Muscle of leg (tissue), 16 donors: ENCODE measurements around the gene ZNF326. TPM values are rescaled to one million over a fixed set of nuclear protein-coding genes. Genes with fewer than 3 reads are reported as not detected.

Experiments used
- DNase-seq: peaks from one replicate; pipeline ENCODE4 v3.0.0; 2013
- H3K27ac ChIP-seq: one replicate; pipeline ENCODE4 v1.5.1; 2013; ENCODE audit warnings: mild to moderate bottlenecking, low read length, control low read depth
- H3K27me3 ChIP-seq: one replicate; pipeline ENCODE4 v1.6.1; 2013; ENCODE audit warnings: low read length; ENCODE audit not compliant: control insufficient read depth, insufficient read depth
- H3K36me3 ChIP-seq: one replicate; pipeline ENCODE4 v1.6.1; 2013; ENCODE audit warnings: low read length; ENCODE audit not compliant: control insufficient read depth, insufficient read depth
- H3K4me1 ChIP-seq: one replicate; pipeline ENCODE4 v1.6.1; 2013; ENCODE audit warnings: low read length; ENCODE audit not compliant: control insufficient read depth, insufficient read depth
- H3K4me3 ChIP-seq: one replicate; pipeline ENCODE4 v1.5.1; 2013; ENCODE audit warnings: low read length, control low read depth
- H3K9me3 ChIP-seq: replicated peaks from 2 replicates; pipeline ENCODE4 v1.6.1; 2013; ENCODE audit warnings: low read depth, low read length; ENCODE audit not compliant: control insufficient read depth
- WGBS: methylation state at CpG from one replicate; pipeline ENCODE4 v1.1.5; 2013; ENCODE audit warnings: missing lambda C conversion rate; ENCODE audit not compliant: insufficient coverage; 5-methylcytosine and 5-hydroxymethylcytosine counted together
- long read RNA-seq, 11 donors: transcript quantifications; one replicate each; lab custom pipeline, GENCODE V29; 2026
- polyA plus RNA-seq, 8 donors: library from polyadenylated mRNA; unstranded; fragments of 120-200 nt; gene quantifications; one replicate each; pipeline versions ENCODE4 v1.2.1 to v1.2.3, GENCODE V29; 2013; ENCODE audit warnings: inconsistent platforms in 1 of 8, low replicate concordance in 1 of 8; ENCODE audit not compliant: insufficient read length in 8 of 8, insufficient read depth in 1 of 8
- total RNA-seq: library from RNA; stranded (reverse); fragments of 120-200 nt; gene quantifications from one replicate; pipeline ENCODE4 v1.2.4, GENCODE V29; 2013

Gene ZNF326
- total RNA-seq, result 6.6 TPM
- polyA plus RNA-seq, result 10 to 100 TPM; 18.5 to 26.5 (median 21.0) TPM
- long read RNA-seq, donor 1, partial matches to known transcripts, result 0 of 2 reads
- long read RNA-seq, donor 1, other reads (novel, unspliced or antisense), result 0 of 2 reads
- long read RNA-seq, donor 2, result 0 reads
- long read RNA-seq, donor 3, partial matches to known transcripts, result 0 of 3 reads
- long read RNA-seq, donor 3, other reads (novel, unspliced or antisense), result 0 of 3 reads
- long read RNA-seq, donor 4, partial matches to known transcripts, result 0 of 1 reads
- long read RNA-seq, donor 4, other reads (novel, unspliced or antisense), result 0 of 1 reads
- long read RNA-seq, donor 5, transcript ZNF326-202 (4 exons, 1,538 nt), result major isoform, 5 of 15 reads
- long read RNA-seq, donor 5, partial matches to known transcripts, result 7 of 15 reads
- long read RNA-seq, donor 5, other reads (novel, unspliced or antisense), result 0 of 15 reads
- long read RNA-seq, donor 6, partial matches to known transcripts, result 0 of 5 reads
- long read RNA-seq, donor 6, other reads (novel, unspliced or antisense), result 0 of 5 reads
- long read RNA-seq, donor 7, partial matches to known transcripts, result 8 of 10 reads
- long read RNA-seq, donor 7, other reads (novel, unspliced or antisense), result 0 of 10 reads
- long read RNA-seq, donor 8, result 0 reads
- long read RNA-seq, donor 9, partial matches to known transcripts, result 0 of 1 reads
- long read RNA-seq, donor 9, other reads (novel, unspliced or antisense), result 0 of 1 reads
- long read RNA-seq, donor 10, partial matches to known transcripts, result 0 of 4 reads
- long read RNA-seq, donor 10, other reads (novel, unspliced or antisense), result 0 of 4 reads
- long read RNA-seq, donor 11, partial matches to known transcripts, result 0 of 2 reads
- long read RNA-seq, donor 11, other reads (novel, unspliced or antisense), result 0 of 2 reads

GRCh38 chr1:89994805-89995597, at the start of gene ZNF326:
Gene ZNF326, plus strand, starts transcription at chr1:89995110. Its CDS starts 148 bp downstream, at chr1:89995258.
- Histone ChIP-seq H3K27me3 (peaks cover 2% of the 10 kb centered on the region), H3K4me3 (peak within 1 kb of the TSS; percentile 77), H3K9me3 (no peaks in the 10 kb centered on the region), H3K27ac (peak within 1 kb of the TSS; percentile 98), H3K4me1 (peaks cover 3% of the 10 kb centered on the region), H3K36me3 (no peaks in the 10 kb centered on the region)
- WGBS, result under 1% methylated on average over 88 of the region's 88 CpGs
- DNase-seq, result peak; percentile 97

- H3K27ac ChIP-seq, result no peak overlapping the region
- WGBS, result 100% methylated on average over 3 of the region's 5 CpGs
- no peaks in the 10 kb centered on the region for H3K27me3 ChIP-seq
- no peaks in the 10 kb centered on the region for H3K36me3 ChIP-seq
- DNase-seq, result no peak
- no peaks in the 10 kb centered on the region for H3K9me3 ChIP-seq
- H3K4me3 ChIP-seq, result no peak overlapping the region
- H3K4me1 ChIP-seq, result no peaks in the 10 kb centered on the region
Measured at GRCh38 chr1:89945852-89946476, 48.9 kb upstream of the ZNF326 start.

- no peak overlapping the region for H3K27ac ChIP-seq
- no peaks in the 10 kb centered on the region for H3K4me1 ChIP-seq
- DNase-seq, result no peak
- no peaks in the 10 kb centered on the region for H3K9me3 ChIP-seq
- WGBS, result no CpG with 5 or more reads among the region's 1 CpG
- H3K36me3 ChIP-seq, result no peaks in the 10 kb centered on the region
- H3K4me3 ChIP-seq, result no peak overlapping the region
- H3K27me3 ChIP-seq, result no peaks in the 10 kb centered on the region
Measured at GRCh38 chr1:89946532-89946931, 48.4 kb upstream of the ZNF326 start.

GRCh38 chr1:89948722-89949345, 46.1 kb upstream of the ZNF326 start:
- no peak for DNase-seq
- no peaks in the 10 kb centered on the region for H3K9me3 ChIP-seq
- no peaks in the 10 kb centered on the region for H3K27me3 ChIP-seq
- H3K4me3 ChIP-seq, result no peak overlapping the region
- 40% methylated on average over 3 of the region's 6 CpGs for WGBS
- H3K36me3 ChIP-seq, result no peaks in the 10 kb centered on the region
- H3K27ac ChIP-seq, result no peak overlapping the region
- H3K4me1 ChIP-seq, result no peaks in the 10 kb centered on the region

GRCh38 chr1:89949991-89950624, 44.8 kb upstream of the ZNF326 start:
- Histone ChIP-seq H3K4me1 (no peaks in the 10 kb centered on the region), H3K36me3 (no peaks in the 10 kb centered on the region), H3K27ac (no peak overlapping the region), H3K27me3 (no peaks in the 10 kb centered on the region), H3K9me3 (no peaks in the 10 kb centered on the region), H3K4me3 (no peak overlapping the region)
- no peak for DNase-seq
- no CpG with 5 or more reads among the region's 1 CpG for WGBS

- no peak for DNase-seq
- H3K27me3 ChIP-seq, result no peaks in the 10 kb centered on the region
- H3K36me3 ChIP-seq, result no peaks in the 10 kb centered on the region
- no peak overlapping the region for H3K27ac ChIP-seq
- no peaks in the 10 kb centered on the region for H3K4me1 ChIP-seq
- H3K4me3 ChIP-seq, result no peak overlapping the region
- H3K9me3 ChIP-seq, result no peaks in the 10 kb centered on the region
- WGBS, result no CpG with 5 or more reads among the region's 2 CpGs
Measured at GRCh38 chr1:89950703-89951102, 44.2 kb upstream of the ZNF326 start.

- H3K4me1 ChIP-seq, result no peaks in the 10 kb centered on the region
- no peak overlapping the region for H3K4me3 ChIP-seq
- H3K9me3 ChIP-seq, result no peaks in the 10 kb centered on the region
- H3K27me3 ChIP-seq, result no peaks in the 10 kb centered on the region
- no peaks in the 10 kb centered on the region for H3K36me3 ChIP-seq
- 80% methylated on average over 1 of the region's 5 CpGs for WGBS
- no peak for DNase-seq
- no peak overlapping the region for H3K27ac ChIP-seq
Measured at GRCh38 chr1:89951766-89952604, 42.9 kb upstream of the ZNF326 start.

GRCh38 chr1:89952605-89953130, 42.2 kb upstream of the ZNF326 start:
- H3K27ac ChIP-seq, result no peak overlapping the region
- no peaks in the 10 kb centered on the region for H3K27me3 ChIP-seq
- no peaks in the 10 kb centered on the region for H3K36me3 ChIP-seq
- DNase-seq, result no peak
- no peaks in the 10 kb centered on the region for H3K9me3 ChIP-seq
- H3K4me3 ChIP-seq, result no peak overlapping the region
- 100% methylated on average over 1 of the region's 2 CpGs for WGBS
- H3K4me1 ChIP-seq, result no peaks in the 10 kb centered on the region
